Activated CD8-positive, alpha-beta memory T cell treated with anti-CD3 and anti-CD28 coated beads, Interleukin-2, amount 50 U/mL, for 1 hour (primary cell): ENCODE results near the gene LARP4B.
A peak's percentile ranks its signal among the peaks of the same experiment; 100 is the strongest.

ENCODE experiments used
- DNase-seq: peaks from one replicate; pipeline ENCODE4 v3.0.0-alpha.2; 2020; ENCODE audit errors: extremely low read depth

The LARP4B gene

GRCh38 chr10:931326-932318 is at the start of gene LARP4B:
Gene LARP4B (minus strand): TSS chr10:931705. CDS start chr10:885721, 45,984 bp downstream.
- peak; percentile 85 for DNase-seq

GRCh38 chr10:980468-981093 is 49.1 kb upstream of the LARP4B start:
- DNase-seq = no peak

- DNase-seq = no peak
Measured at GRCh38 chr10:978826-979421, 47.4 kb upstream of the LARP4B start.

GRCh38 chr10:976316-976715 is 44.8 kb upstream of the LARP4B start:
- no peak for DNase-seq

- no peak for DNase-seq
Measured at GRCh38 chr10:974785-975074, 43.2 kb upstream of the LARP4B start.

GRCh38 chr10:974038-974784 is 42.7 kb upstream of the LARP4B start:
- no peak for DNase-seq

- no peak for DNase-seq
Measured at GRCh38 chr10:972763-973162, 41.3 kb upstream of the LARP4B start.

- no peak for DNase-seq
Measured at GRCh38 chr10:971613-972012, 40.1 kb upstream of the LARP4B start.

GRCh38 chr10:971150-971542 is 39.6 kb upstream of the LARP4B start:
- DNase-seq = no peak

GRCh38 chr10:970311-971149 is 39.0 kb upstream of the LARP4B start:
- no peak for DNase-seq

GRCh38 chr10:969473-970150 is 38.1 kb upstream of the LARP4B start:
- no peak for DNase-seq

GRCh38 chr10:968546-969199 is 37.2 kb upstream of the LARP4B start:
- no peak for DNase-seq

GRCh38 chr10:966466-967235 is 35.1 kb upstream of the LARP4B start:
- no peak for DNase-seq

- DNase-seq = no peak
Measured at GRCh38 chr10:964988-965417, 33.5 kb upstream of the LARP4B start.

GRCh38 chr10:964321-964987 is 32.9 kb upstream of the LARP4B start:
- DNase-seq = no peak

GRCh38 chr10:963655-964054 is 32.1 kb upstream of the LARP4B start:
- DNase-seq = no peak

- DNase-seq = no peak
Measured at GRCh38 chr10:963186-963585, 31.7 kb upstream of the LARP4B start.

- no peak for DNase-seq
Measured at GRCh38 chr10:962342-962741, 30.8 kb upstream of the LARP4B start.

- DNase-seq = no peak
Measured at GRCh38 chr10:958856-959255, 27.4 kb upstream of the LARP4B start.
